MM.1S (cell line): Measurements from ENCODE around the gene HLA-DRB1.
"Not testable (repeated sequence)": the region's sequence is repeated elsewhere in the genome, so short reads cannot be mapped to it uniquely, and the experiment has no call there.

Source experiments
- DNase-seq: peaks from one replicate; pipeline ENCODE4 v3.0.0-alpha.2; 2015
- H2AFZ ChIP-seq: fragments of 300-600 bp; sonication (generic); 2 replicates; pipeline ENCODE4 v1.6.0; 2016; ENCODE audit warnings: antibody characterized with exemption, low read length
- H3F3A ChIP-seq: fragments of 300-600 bp; sonication (generic); 2 replicates; pipeline ENCODE4 v1.6.1; 2016; ENCODE audit warnings: mild to moderate bottlenecking, antibody characterized with exemption, low read length, moderate library complexity, mixed read lengths; ENCODE audit not compliant: insufficient read depth
- H3K27ac ChIP-seq: fragments of 300-600 bp; sonication (generic); 2 replicates; pipeline ENCODE4 v1.5.1; 2016; ENCODE audit warnings: mild to moderate bottlenecking, low read length
- H3K27me3 ChIP-seq: fragments of 300-600 bp; sonication (generic); replicated peaks from 2 replicates; pipeline ENCODE4 v1.6.0; 2016; ENCODE audit warnings: low read length; ENCODE audit not compliant: insufficient read depth
- H3K36me3 ChIP-seq: fragments of 300-600 bp; sonication (generic); replicated peaks from 2 replicates; pipeline ENCODE4 v1.6.1; 2016; ENCODE audit warnings: mild to moderate bottlenecking, low read length, mixed read lengths; ENCODE audit not compliant: insufficient read depth
- H3K4me1 ChIP-seq: fragments of 300-600 bp; sonication (generic); 2 replicates; pipeline ENCODE4 v1.6.1; 2016; ENCODE audit warnings: low read length, mixed read lengths
- H3K4me2 ChIP-seq: fragments of 300-600 bp; sonication (generic); 2 replicates; pipeline ENCODE4 v1.6.0; 2016; ENCODE audit warnings: low read depth, low read length
- H3K4me3 ChIP-seq: fragments of 300-600 bp; sonication (generic); 2 replicates; pipeline ENCODE4 v1.5.1; 2016; ENCODE audit warnings: low read length, mixed read lengths
- H3K79me2 ChIP-seq: fragments of 300-600 bp; sonication (generic); 2 replicates; pipeline ENCODE4 v1.6.1; 2016; ENCODE audit warnings: mixed run types, low read length, mixed read lengths
- H3K9ac ChIP-seq: fragments of 300-600 bp; sonication (generic); 2 replicates; pipeline ENCODE4 v1.6.1; 2016; ENCODE audit warnings: low read length, mixed read lengths
- H3K9me2 ChIP-seq: fragments of 300-600 bp; sonication (generic); replicated peaks from 2 replicates; pipeline ENCODE4 v1.6.1; 2016; ENCODE audit warnings: mild to moderate bottlenecking, low read length, mixed read lengths; ENCODE audit not compliant: insufficient read depth
- H3K9me3 ChIP-seq: fragments of 300-600 bp; sonication (generic); replicated peaks from 2 replicates; pipeline ENCODE4 v1.6.1; 2016; ENCODE audit warnings: mild to moderate bottlenecking, low read length, mixed read lengths; ENCODE audit not compliant: insufficient read depth
- H4K20me1 ChIP-seq: fragments of 300-600 bp; sonication (generic); 2 replicates; pipeline ENCODE4 v1.6.1; 2016; ENCODE audit warnings: mild to moderate bottlenecking, low read length, moderate library complexity, mixed read lengths; ENCODE audit not compliant: insufficient read depth
- EZH2 ChIP-seq: fragments of 300-600 bp; sonication (generic); optimal IDR thresholded peaks from 2 replicates; pipeline ENCODE3; 2017; ENCODE audit warnings: low read depth, mild to moderate bottlenecking, antibody characterized with exemption, low read length, mixed read lengths
- EZH2phosphoT487 ChIP-seq: fragments of 300-600 bp; sonication (generic); IDR thresholded peaks from 2 replicates; pipeline ENCODE4 v1.6.1; 2018; ENCODE audit warnings: antibody characterized with exemption, low read length
- TF ChIP-seq, protein P1 (sequence below): fragments of 300-600 bp; sonication (generic); IDR thresholded peaks from 2 replicates; pipeline ENCODE4 v1.5.1; 2016; ENCODE audit warnings: antibody characterized with exemption, low read length, mixed read lengths

HLA-DRB1 gene

DNA sequence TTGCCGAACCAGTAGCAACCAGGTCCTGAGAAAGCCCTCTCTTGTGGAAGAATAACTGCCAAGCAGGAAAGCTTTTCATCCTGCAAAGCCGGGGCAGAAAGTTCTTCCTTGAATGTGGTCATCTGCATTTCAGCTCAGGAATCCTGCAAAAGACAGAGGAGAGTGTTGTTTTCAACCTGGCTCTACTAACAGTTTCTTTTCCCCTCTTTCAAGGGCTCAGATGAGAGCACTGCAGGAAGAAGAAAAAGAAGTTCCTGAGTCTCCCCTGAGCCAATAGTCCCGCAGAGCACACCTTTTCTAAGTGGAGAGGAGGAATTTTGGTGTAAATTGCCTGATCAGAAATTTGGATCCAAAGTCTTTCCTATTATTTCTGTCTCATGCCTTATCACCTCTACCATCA is 10.7 kb downstream of the HLA-DRB1 start:
- Histone ChIP-seq H3K27ac (no peak overlapping the region), H3K9me3 (no peaks in the 10 kb centered on the region), H2AFZ (no peak overlapping the region), H3K27me3 (no peaks in the 10 kb centered on the region), H3K4me1 (no peaks in the 10 kb centered on the region), H3F3A (no peaks in the 10 kb centered on the region), H3K4me3 (no peak overlapping the region), H4K20me1 (no peaks in the 10 kb centered on the region), H3K79me2 (no peaks in the 10 kb centered on the region), H3K36me3 (no peaks in the 10 kb centered on the region), H3K4me2 (no peak overlapping the region), H3K9ac (no peak overlapping the region), H3K9me2 (no peaks in the 10 kb centered on the region)
- DNase-seq: no peak
- TF ChIP-seq EZH2 (no peak), EZH2phosphoT487 (no peak)
- TF ChIP-seq, protein P1, sequence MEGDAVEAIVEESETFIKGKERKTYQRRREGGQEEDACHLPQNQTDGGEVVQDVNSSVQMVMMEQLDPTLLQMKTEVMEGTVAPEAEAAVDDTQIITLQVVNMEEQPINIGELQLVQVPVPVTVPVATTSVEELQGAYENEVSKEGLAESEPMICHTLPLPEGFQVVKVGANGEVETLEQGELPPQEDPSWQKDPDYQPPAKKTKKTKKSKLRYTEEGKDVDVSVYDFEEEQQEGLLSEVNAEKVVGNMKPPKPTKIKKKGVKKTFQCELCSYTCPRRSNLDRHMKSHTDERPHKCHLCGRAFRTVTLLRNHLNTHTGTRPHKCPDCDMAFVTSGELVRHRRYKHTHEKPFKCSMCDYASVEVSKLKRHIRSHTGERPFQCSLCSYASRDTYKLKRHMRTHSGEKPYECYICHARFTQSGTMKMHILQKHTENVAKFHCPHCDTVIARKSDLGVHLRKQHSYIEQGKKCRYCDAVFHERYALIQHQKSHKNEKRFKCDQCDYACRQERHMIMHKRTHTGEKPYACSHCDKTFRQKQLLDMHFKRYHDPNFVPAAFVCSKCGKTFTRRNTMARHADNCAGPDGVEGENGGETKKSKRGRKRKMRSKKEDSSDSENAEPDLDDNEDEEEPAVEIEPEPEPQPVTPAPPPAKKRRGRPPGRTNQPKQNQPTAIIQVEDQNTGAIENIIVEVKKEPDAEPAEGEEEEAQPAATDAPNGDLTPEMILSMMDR: no peak

DNA sequence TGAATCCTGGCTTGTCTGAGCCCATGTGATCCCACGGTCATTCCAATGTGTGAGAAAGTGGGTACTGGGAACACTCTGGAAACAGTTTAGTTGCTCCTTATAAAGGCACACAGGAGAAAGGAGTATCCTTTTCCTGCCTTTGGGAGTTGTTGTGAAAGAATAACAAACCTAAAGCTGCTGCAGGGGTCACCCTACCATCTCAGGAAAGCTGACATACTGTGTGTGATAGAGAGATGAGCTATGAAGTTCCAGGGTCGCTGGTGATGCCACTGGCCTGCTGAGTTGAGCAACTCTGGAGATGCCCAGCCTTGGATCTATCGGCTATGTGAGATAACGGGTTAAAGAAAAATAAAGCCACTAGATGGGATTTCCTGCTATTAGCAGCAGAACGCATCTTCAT is 12.2 kb downstream of the HLA-DRB1 start:
- H3K36me3 ChIP-seq, H3K4me1 ChIP-seq, H3F3A ChIP-seq, H3K27me3 ChIP-seq, H4K20me1 ChIP-seq, H3K79me2 ChIP-seq, H3K9ac ChIP-seq, H3K27ac ChIP-seq, H2AFZ ChIP-seq, H3K9me2 ChIP-seq, H3K4me2 ChIP-seq, H3K4me3 ChIP-seq, H3K9me3 ChIP-seq, DNase-seq: not testable (repeated sequence)

DNA sequence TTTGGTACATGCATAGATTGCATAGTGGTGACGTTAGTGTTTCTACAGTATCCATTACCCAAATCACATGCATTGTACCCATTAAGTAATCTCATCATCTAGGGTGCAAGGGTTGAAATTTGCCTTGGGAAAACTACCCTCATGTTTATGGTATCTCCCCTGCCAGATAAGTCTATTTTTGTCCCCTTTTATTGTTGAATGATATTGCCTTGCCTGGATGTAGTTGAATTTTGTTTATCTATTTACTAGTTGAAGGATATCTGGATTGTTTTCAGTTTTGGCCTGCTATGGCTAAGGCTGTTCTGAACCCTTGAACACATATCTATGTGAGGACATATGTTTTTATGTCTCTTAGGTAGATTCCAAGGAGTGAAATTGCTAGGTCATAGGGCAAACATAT is 13.4 kb downstream of the HLA-DRB1 start:
- Histone ChIP-seq H3K9me2 (no peaks in the 10 kb centered on the region), H2AFZ (no peak overlapping the region), H3K79me2 (no peaks in the 10 kb centered on the region), H3K9me3 (no peaks in the 10 kb centered on the region), H3K27ac (no peak overlapping the region), H4K20me1 (no peaks in the 10 kb centered on the region), H3K36me3 (no peaks in the 10 kb centered on the region), H3K27me3 (no peaks in the 10 kb centered on the region), H3K4me3 (no peak overlapping the region), H3K4me2 (no peak overlapping the region), H3K4me1 (no peaks in the 10 kb centered on the region), H3K9ac (no peak overlapping the region), H3F3A (no peaks in the 10 kb centered on the region)
- no peak for TF ChIP-seq EZH2
- TF ChIP-seq, protein P1: no peak
- TF ChIP-seq EZH2phosphoT487: no peak
- no peak for DNase-seq

DNA sequence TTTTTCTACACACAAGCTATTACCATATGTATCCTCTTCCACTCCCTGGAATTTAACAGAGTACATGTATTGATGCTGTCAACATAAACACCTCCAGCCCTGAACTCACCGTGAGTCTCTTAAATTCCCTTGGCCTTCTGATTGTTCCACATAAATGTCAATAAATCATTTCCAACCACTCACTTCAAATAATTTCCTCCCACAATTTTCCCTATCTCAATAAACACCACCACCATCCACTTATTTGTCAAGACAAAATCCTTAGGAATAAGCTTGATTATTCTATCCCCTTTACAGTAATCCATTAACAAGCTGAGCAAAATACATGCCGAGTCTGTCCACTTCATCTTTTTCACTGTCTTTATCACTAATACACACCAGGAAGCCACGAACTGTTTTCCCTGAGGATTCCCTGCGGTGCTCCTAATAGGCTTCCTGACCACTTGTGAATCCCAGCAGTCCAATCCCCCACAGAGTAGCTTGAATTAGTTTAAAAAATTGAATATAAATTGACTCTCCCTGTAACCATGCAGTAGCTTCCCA is 19.2 kb downstream of the HLA-DRB1 start:
- no peaks in the 10 kb centered on the region for H3K36me3 ChIP-seq
- DNase-seq: no peak
- H3K4me1 ChIP-seq: no peaks in the 10 kb centered on the region
- H3K9me2 ChIP-seq: no peaks in the 10 kb centered on the region
- H3K27me3 ChIP-seq: no peaks in the 10 kb centered on the region
- no peak overlapping the region for H3K9ac ChIP-seq
- H3K79me2 ChIP-seq: no peaks in the 10 kb centered on the region
- H3K27ac ChIP-seq: no peak overlapping the region
- H3K4me2 ChIP-seq: no peak overlapping the region
- H2AFZ ChIP-seq: no peak overlapping the region
- TF ChIP-seq, protein P1: no peak
- TF ChIP-seq EZH2phosphoT487 (no peak), EZH2 (no peak)
- no peak overlapping the region for H3K4me3 ChIP-seq
- no peaks in the 10 kb centered on the region for H3K9me3 ChIP-seq
- H4K20me1 ChIP-seq: no peaks in the 10 kb centered on the region
- H3F3A ChIP-seq: no peaks in the 10 kb centered on the region
